ENCODE measurements around the gene MAPK1.

Gene MAPK1

DNA sequence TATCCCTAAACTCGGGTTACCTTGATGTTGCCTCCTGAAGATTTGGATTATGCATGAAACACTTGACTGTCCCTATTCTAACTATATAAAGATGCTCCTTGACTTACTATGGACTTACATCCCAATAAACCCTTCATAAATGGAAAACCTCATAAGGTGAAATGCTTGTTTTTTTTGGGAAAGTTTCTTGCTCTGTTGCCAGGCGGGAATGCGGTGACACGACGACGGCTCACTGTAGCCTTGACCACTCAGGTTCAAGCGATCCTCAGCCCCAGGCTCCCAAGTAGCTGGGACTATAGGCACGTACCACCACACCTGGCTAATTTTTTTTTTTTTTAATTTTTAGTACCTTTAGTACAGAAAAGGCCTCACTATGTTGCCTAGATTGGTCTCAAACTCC is 10.6 kb downstream of the MAPK1 start:
- H4K20me1 ChIP-seq (ENCODE audit: low read depth, low read length), result peaks cover 6% of the 10 kb centered on the region; the same call in 1 of the 2 replicates
- no peaks in the 10 kb centered on the region for H3K9me3 ChIP-seq (ENCODE audit: insufficient read depth, low read length)
- no peaks in the 10 kb centered on the region for H3K36me3 ChIP-seq (ENCODE audit: low read length)
- H3K9ac ChIP-seq (ENCODE audit: low read length), result no peak overlapping the region
- H3K4me2 ChIP-seq (ENCODE audit: low read depth, low read length, poor library complexity, severe bottlenecking), result no peak overlapping the region
- no peak overlapping the region for H3K4me3 ChIP-seq (ENCODE audit: insufficient read depth, low read length, poor library complexity, severe bottlenecking)
- TF ChIP-seq, protein P1, sequence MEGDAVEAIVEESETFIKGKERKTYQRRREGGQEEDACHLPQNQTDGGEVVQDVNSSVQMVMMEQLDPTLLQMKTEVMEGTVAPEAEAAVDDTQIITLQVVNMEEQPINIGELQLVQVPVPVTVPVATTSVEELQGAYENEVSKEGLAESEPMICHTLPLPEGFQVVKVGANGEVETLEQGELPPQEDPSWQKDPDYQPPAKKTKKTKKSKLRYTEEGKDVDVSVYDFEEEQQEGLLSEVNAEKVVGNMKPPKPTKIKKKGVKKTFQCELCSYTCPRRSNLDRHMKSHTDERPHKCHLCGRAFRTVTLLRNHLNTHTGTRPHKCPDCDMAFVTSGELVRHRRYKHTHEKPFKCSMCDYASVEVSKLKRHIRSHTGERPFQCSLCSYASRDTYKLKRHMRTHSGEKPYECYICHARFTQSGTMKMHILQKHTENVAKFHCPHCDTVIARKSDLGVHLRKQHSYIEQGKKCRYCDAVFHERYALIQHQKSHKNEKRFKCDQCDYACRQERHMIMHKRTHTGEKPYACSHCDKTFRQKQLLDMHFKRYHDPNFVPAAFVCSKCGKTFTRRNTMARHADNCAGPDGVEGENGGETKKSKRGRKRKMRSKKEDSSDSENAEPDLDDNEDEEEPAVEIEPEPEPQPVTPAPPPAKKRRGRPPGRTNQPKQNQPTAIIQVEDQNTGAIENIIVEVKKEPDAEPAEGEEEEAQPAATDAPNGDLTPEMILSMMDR (IDR thresholded peaks at IDR 0.05; ENCODE audit: insufficient read depth, low read length, poor library complexity, severe bottlenecking), result no peak
- TF ChIP-seq EZH2phosphoT487 (conservative IDR thresholded peaks at IDR 0.05; ENCODE audit: low read length), result no peak
- no peak overlapping the region for H2AFZ ChIP-seq (ENCODE audit: low read depth, low read length, severe bottlenecking)
- 0 out of 2 replicates have a peak, but pooled peaks cover 4% of the 10 kb centered on the region for H3F3A ChIP-seq (ENCODE audit: insufficient read depth)
- H3K9me2 ChIP-seq (replicated peaks; ENCODE audit: insufficient read depth, low read length), result no peaks in the 10 kb centered on the region
- no peaks in the 10 kb centered on the region for H3K27me3 ChIP-seq (ENCODE audit: low read length)
- no peak overlapping the region for H3K27ac ChIP-seq (ENCODE audit: low read depth, low read length)
- H3K79me2 ChIP-seq (ENCODE audit: insufficient read depth, low read length), result peaks cover 98% of the 10 kb centered on the region

- Histone ChIP-seq H3K27ac (ENCODE audit: low read depth, low read length) (no peak overlapping the region), H4K20me1 (ENCODE audit: low read depth, low read length) (peaks cover 4% of the 10 kb centered on the region; the same call in 1 of the 2 replicates), H3K4me2 (ENCODE audit: low read depth, low read length, poor library complexity, severe bottlenecking) (no peak overlapping the region), H3K79me2 (ENCODE audit: insufficient read depth, low read length) (peaks cover 98% of the 10 kb centered on the region), H3K4me3 (ENCODE audit: insufficient read depth, low read length, poor library complexity, severe bottlenecking) (no peak overlapping the region), H3K9me3 (ENCODE audit: insufficient read depth, low read length) (no peaks in the 10 kb centered on the region), H3F3A (ENCODE audit: insufficient read depth) (no peaks in the 10 kb centered on the region), H2AFZ (ENCODE audit: low read depth, low read length, severe bottlenecking) (no peak overlapping the region), H3K27me3 (ENCODE audit: low read length) (no peaks in the 10 kb centered on the region), H3K36me3 (ENCODE audit: low read length) (no peaks in the 10 kb centered on the region), H3K9ac (ENCODE audit: low read length) (no peak overlapping the region), H3K9me2 (replicated peaks; ENCODE audit: insufficient read depth, low read length) (no peaks in the 10 kb centered on the region)
- TF ChIP-seq, protein P1 (IDR thresholded peaks at IDR 0.05; ENCODE audit: insufficient read depth, low read length, poor library complexity, severe bottlenecking), result no peak
- no peak for TF ChIP-seq EZH2phosphoT487 (conservative IDR thresholded peaks at IDR 0.05; ENCODE audit: low read length)
Observed at GRCh38 chr22:21856197-21856596, 11.2 kb downstream of the MAPK1 start.

DNA sequence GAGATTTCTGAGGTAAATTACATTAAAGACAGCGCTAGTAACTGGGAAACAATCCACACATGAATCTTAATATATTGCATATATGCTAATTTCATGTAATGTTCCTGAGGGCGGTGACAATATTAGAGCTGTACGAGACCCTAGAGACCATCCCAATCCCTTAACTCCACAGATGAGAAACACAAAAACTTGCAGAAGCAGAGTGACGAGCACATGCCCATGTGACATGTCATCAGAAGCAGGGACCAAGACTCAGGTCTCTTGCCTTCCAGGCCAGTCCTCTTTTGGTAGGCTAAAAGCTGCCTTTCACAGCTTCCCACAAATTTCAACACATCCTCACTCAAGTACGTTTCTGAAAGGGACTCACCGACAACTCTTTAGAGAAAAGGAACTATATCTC is 11.8 kb downstream of the MAPK1 start:
- H3K4me2 ChIP-seq (ENCODE audit: low read depth, low read length, poor library complexity, severe bottlenecking), result no peak overlapping the region

More for the DNA sequence above, 11.8 kb downstream of the MAPK1 start:
- Histone ChIP-seq H3K36me3 (ENCODE audit: low read length) (no peaks in the 10 kb centered on the region), H2AFZ (ENCODE audit: low read depth, low read length, severe bottlenecking) (no peak overlapping the region), H3K4me3 (ENCODE audit: insufficient read depth, low read length, poor library complexity, severe bottlenecking) (no peak overlapping the region), H3K9me3 (ENCODE audit: insufficient read depth, low read length) (no peaks in the 10 kb centered on the region), H3K79me2 (ENCODE audit: insufficient read depth, low read length) (peaks cover 98% of the 10 kb centered on the region), H3K9ac (ENCODE audit: low read length) (no peak overlapping the region), H3K9me2 (replicated peaks; ENCODE audit: insufficient read depth, low read length) (no peaks in the 10 kb centered on the region), H3F3A (ENCODE audit: insufficient read depth) (no peaks in the 10 kb centered on the region), H4K20me1 (ENCODE audit: low read depth, low read length) (peaks cover 4% of the 10 kb centered on the region; the same call in 1 of the 2 replicates), H3K27me3 (ENCODE audit: low read length) (no peaks in the 10 kb centered on the region), H3K27ac (ENCODE audit: low read depth, low read length) (no peak overlapping the region)
- TF ChIP-seq EZH2phosphoT487 (conservative IDR thresholded peaks at IDR 0.05; ENCODE audit: low read length), result no peak
- TF ChIP-seq, protein P1 (IDR thresholded peaks at IDR 0.05; ENCODE audit: insufficient read depth, low read length, poor library complexity, severe bottlenecking), result no peak
